KMS-11 (cell line): Measurements from ENCODE around the gene ATRNL1.

Experiments used
- H2AFZ ChIP-seq: fragments of 200-600 bp; sonication (generic); 2 replicates; pipeline ENCODE4 v1.6.1; 2016; ENCODE audit warnings: antibody characterized with exemption, mixed run types, low read depth
- H3K27ac ChIP-seq: fragments of 200-600 bp; sonication (generic); 2 replicates; pipeline ENCODE4 v1.6.1; 2016; ENCODE audit warnings: mild to moderate bottlenecking, mixed run types
- H3K27me3 ChIP-seq: fragments of 200-600 bp; sonication (generic); 2 replicates; pipeline ENCODE4 v1.6.1; 2017; ENCODE audit warnings: mild to moderate bottlenecking, low read depth, mixed run types, moderate library complexity; ENCODE audit not compliant: insufficient read depth
- H3K36me3 ChIP-seq: fragments of 200-600 bp; sonication (generic); 2 replicates; pipeline ENCODE4 v1.6.1; 2017; ENCODE audit warnings: mild to moderate bottlenecking, mixed run types; ENCODE audit not compliant: insufficient read depth
- H3K4me1 ChIP-seq: fragments of 200-600 bp; sonication (generic); 2 replicates; pipeline ENCODE4 v1.6.1; 2016; ENCODE audit warnings: mild to moderate bottlenecking, low read depth, mixed run types; ENCODE audit not compliant: poor library complexity, severe bottlenecking
- H3K4me2 ChIP-seq: fragments of 200-600 bp; sonication (generic); 2 replicates; pipeline ENCODE4 v1.7.0; 2016; ENCODE audit warnings: mild to moderate bottlenecking, mixed run types
- H3K4me3 ChIP-seq: fragments of 200-600 bp; sonication (generic); IDR thresholded peaks from 2 replicates; pipeline ENCODE4 v1.6.1; 2017; ENCODE audit warnings: low read depth, low read length, mixed read lengths; ENCODE audit not compliant: insufficient read depth
- H3K79me2 ChIP-seq: fragments of 200-600 bp; sonication (generic); 2 replicates; pipeline ENCODE4 v1.6.1; 2016; ENCODE audit warnings: low read depth, mixed run types; ENCODE audit not compliant: insufficient read depth
- H3K9ac ChIP-seq: fragments of 200-600 bp; sonication (generic); 2 replicates; pipeline ENCODE4 v1.6.1; 2016; ENCODE audit warnings: mild to moderate bottlenecking, mixed run types
- H4K20me1 ChIP-seq: fragments of 200-600 bp; sonication (generic); 2 replicates; pipeline ENCODE4 v1.6.1; 2016; ENCODE audit warnings: mild to moderate bottlenecking, mixed run types; ENCODE audit not compliant: insufficient read depth
- CTCF ChIP-seq: fragments of 200-600 bp; sonication (generic); conservative IDR thresholded peaks from 2 replicates; pipeline ENCODE4 v1.6.1; 2017; ENCODE audit warnings: low read depth, mild to moderate bottlenecking, antibody characterized with exemption, low read length, moderate library complexity, mixed read lengths

The ATRNL1 gene

GRCh38 chr10:115606086-115606485, 512.9 kb downstream of the ATRNL1 start:
- H3K79me2 ChIP-seq, result no peaks in the 10 kb centered on the region
- H3K9ac ChIP-seq, result no peak overlapping the region
- H3K27me3 ChIP-seq, result no peaks in the 10 kb centered on the region
- H3K4me1 ChIP-seq, result no peaks in the 10 kb centered on the region
- no peak overlapping the region for H3K27ac ChIP-seq
- no peaks in the 10 kb centered on the region for H4K20me1 ChIP-seq
- no peak overlapping the region for H3K4me2 ChIP-seq
- H3K36me3 ChIP-seq, result no peaks in the 10 kb centered on the region
- TF ChIP-seq CTCF, result no peak
- H3K4me3 ChIP-seq, result no peak overlapping the region
- H2AFZ ChIP-seq, result no peak overlapping the region

GRCh38 chr10:115606741-115607140, 513.6 kb downstream of the ATRNL1 start:
- H3K4me2 ChIP-seq, result no peak overlapping the region
- no peaks in the 10 kb centered on the region for H3K4me1 ChIP-seq
- H3K9ac ChIP-seq, result no peak overlapping the region
- TF ChIP-seq CTCF, result no peak
- H4K20me1 ChIP-seq, result no peaks in the 10 kb centered on the region
- H3K27me3 ChIP-seq, result no peaks in the 10 kb centered on the region
- no peak overlapping the region for H3K27ac ChIP-seq
- H3K79me2 ChIP-seq, result no peaks in the 10 kb centered on the region
- H2AFZ ChIP-seq, result no peak overlapping the region
- H3K4me3 ChIP-seq, result no peak overlapping the region
- no peaks in the 10 kb centered on the region for H3K36me3 ChIP-seq

GRCh38 chr10:115624448-115624847, 531.3 kb downstream of the ATRNL1 start:
- no peaks in the 10 kb centered on the region for H4K20me1 ChIP-seq
- H3K9ac ChIP-seq, result no peak overlapping the region
- no peaks in the 10 kb centered on the region for H3K4me1 ChIP-seq
- no peak overlapping the region for H2AFZ ChIP-seq
- no peaks in the 10 kb centered on the region for H3K79me2 ChIP-seq
- no peak overlapping the region for H3K4me2 ChIP-seq
- TF ChIP-seq CTCF, result no peak
- no peak overlapping the region for H3K4me3 ChIP-seq
- no peaks in the 10 kb centered on the region for H3K36me3 ChIP-seq
- no peak overlapping the region for H3K27ac ChIP-seq
- no peaks in the 10 kb centered on the region for H3K27me3 ChIP-seq

- no peaks in the 10 kb centered on the region for H3K79me2 ChIP-seq
- H3K9ac ChIP-seq, result no peak overlapping the region
- no peaks in the 10 kb centered on the region for H4K20me1 ChIP-seq
- H3K36me3 ChIP-seq, result no peaks in the 10 kb centered on the region
- no peak overlapping the region for H2AFZ ChIP-seq
- no peak for TF ChIP-seq CTCF
- H3K4me2 ChIP-seq, result no peak overlapping the region
- no peaks in the 10 kb centered on the region for H3K27me3 ChIP-seq
- no peak overlapping the region for H3K27ac ChIP-seq
- no peaks in the 10 kb centered on the region for H3K4me1 ChIP-seq
- no peak overlapping the region for H3K4me3 ChIP-seq
These were observed 535.5 kb downstream of the ATRNL1 start for GRCh38 chr10:115628616-115629015.

GRCh38 chr10:115638246-115638645, 545.1 kb downstream of the ATRNL1 start:
- Histone ChIP-seq H3K4me2 (no peak overlapping the region), H3K27me3 (no peaks in the 10 kb centered on the region), H3K9ac (no peak overlapping the region), H3K4me3 (no peak overlapping the region), H3K4me1 (no peaks in the 10 kb centered on the region), H4K20me1 (no peaks in the 10 kb centered on the region), H3K27ac (no peak overlapping the region), H3K36me3 (no peaks in the 10 kb centered on the region), H2AFZ (no peak overlapping the region), H3K79me2 (no peaks in the 10 kb centered on the region)
- TF ChIP-seq CTCF, result no peak
